Activated naive CD4-positive, alpha-beta T cell treated with anti-CD3 and anti-CD28 coated beads for 36 hours (primary cell): ENCODE results near the gene INTS15. TPM values are rescaled to one million over a fixed set of nuclear protein-coding genes. Genes with fewer than 3 reads are reported as not detected.

ENCODE experiments used
- CTCF ChIA-PET: fragments of 350-600 bp; sonication (Branson Sonifier 250); formaldehyde crosslinking; loops from one replicate; lab custom pipeline; 2021; ENCODE audit warnings: antibody characterized with exemption; lab: Charles Lee
- DNase-seq: peaks from one replicate; pipeline ENCODE4 v3.0.0-alpha.2; 2020
- H3K27ac Mint-ChIP-seq: one replicate; pipeline ENCODE4 v1.8.0; 2021; ENCODE audit warnings: mild to moderate bottlenecking, mixed read lengths
- H3K27me3 Mint-ChIP-seq: one replicate; pipeline ENCODE4 v1.8.0; 2021; ENCODE audit warnings: low read depth, mixed read lengths
- H3K36me3 Mint-ChIP-seq: one replicate; pipeline ENCODE4 v1.8.0; 2021; ENCODE audit warnings: low read depth, mixed read lengths
- H3K4me1 Mint-ChIP-seq: one replicate; pipeline ENCODE4 v1.8.0; 2021; ENCODE audit warnings: low read depth, mixed read lengths
- H3K4me3 Mint-ChIP-seq: one replicate; pipeline ENCODE4 v1.8.0; 2021; ENCODE audit warnings: mild to moderate bottlenecking, moderate library complexity, mixed read lengths
- H3K9me3 Mint-ChIP-seq: one replicate; pipeline ENCODE4 v1.8.0; 2021; ENCODE audit warnings: mixed read lengths
- intact Hi-C: fragments of 100-400 bp; cut with micrococcal nuclease; formaldehyde crosslinking; loops from one replicate; pipeline ENCODE4 v1.15.1; 2023
- total RNA-seq, 2 experiments: library from RNA; stranded (reverse); gene quantifications; one replicate each; pipeline ENCODE4 v1.2.3, GENCODE V29; 2021

INTS15 gene
- total RNA-seq, 2 experiments from 2014 or later, result 24.9 to 27.5 TPM

GRCh38 chr7:6608794-6609193 is 19.0 kb downstream of the INTS15 start:
- no peaks in the 10 kb centered on the region for H3K9me3 Mint-ChIP-seq
- CTCF ChIA-PET, result no interaction called here

DNA sequence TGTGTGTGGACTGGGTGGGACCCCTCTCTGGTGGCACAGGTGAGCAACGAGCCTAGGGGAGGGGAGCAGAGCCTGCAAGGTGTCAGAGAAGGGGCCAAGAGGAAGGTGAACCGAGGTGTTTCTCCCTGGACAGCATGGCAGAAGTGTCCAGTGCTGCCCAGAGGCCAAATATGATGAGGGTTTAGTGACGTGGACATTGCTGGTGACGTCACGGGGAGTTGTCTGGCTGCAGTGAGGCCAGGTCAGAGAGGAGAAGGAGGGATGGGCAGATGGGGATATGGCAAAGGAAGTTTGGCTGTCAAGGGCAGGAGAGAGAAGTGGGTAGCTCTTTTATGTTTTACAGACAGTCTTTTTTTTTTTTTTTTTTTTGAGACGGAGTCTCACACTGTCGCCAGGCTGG is 23.0 kb downstream of the INTS15 start:
- Mint-ChIP-seq H3K27ac (peak overlapping the region; percentile 44), H3K9me3 (no peaks in the 10 kb centered on the region), H3K27me3 (peaks cover 4% of the 10 kb centered on the region), H3K4me1 (peaks cover 3% of the 10 kb centered on the region), H3K36me3 (no peaks in the 10 kb centered on the region), H3K4me3 (no peak overlapping the region)
- DNase-seq, result no peak
- CTCF ChIA-PET, result interaction anchor here (1.2 to 1.5 kb wide), 2 partner anchors 9 to 12 kb away, joined by 4 to 6 read pairs; no protein-coding TSS in a partner anchor
- intact Hi-C loops, result no loop called here

More at GRCh38 chr7:6608794-6609193, 19.0 kb downstream of the INTS15 start:
- Mint-ChIP-seq H3K4me3 (no peak overlapping the region), H3K27ac (no peak overlapping the region), H3K36me3 (peaks cover 13% of the 10 kb centered on the region), H3K4me1 (peaks cover 2% of the 10 kb centered on the region), H3K27me3 (peaks cover 1% of the 10 kb centered on the region)
- DNase-seq, result no peak
- intact Hi-C loops, result no loop called here

DNA sequence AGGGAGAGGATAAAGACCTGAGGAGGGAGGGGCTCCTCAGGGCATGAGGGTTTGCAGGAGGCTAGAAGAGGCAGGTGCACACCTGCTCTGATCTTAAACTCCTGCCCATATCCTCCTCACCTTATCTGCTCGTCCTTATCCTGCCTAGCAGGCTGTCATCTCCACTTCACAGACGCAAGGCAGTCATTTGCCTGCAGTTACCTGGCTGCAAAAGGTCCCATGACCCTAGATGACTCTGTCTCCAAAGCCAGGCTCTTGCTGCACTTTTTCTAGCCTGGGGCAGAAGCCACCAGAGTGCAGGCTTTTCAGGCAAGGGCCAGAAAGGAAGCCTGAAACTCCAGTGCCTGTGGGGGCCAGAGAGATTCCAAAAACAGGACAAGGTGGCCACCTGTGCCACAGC is 23.9 kb downstream of the INTS15 start:
- Mint-ChIP-seq H3K4me1 (peaks cover 6% of the 10 kb centered on the region), H3K27me3 (peaks cover 4% of the 10 kb centered on the region), H3K9me3 (no peaks in the 10 kb centered on the region), H3K27ac (no peak overlapping the region), H3K4me3 (no peak overlapping the region), H3K36me3 (no peaks in the 10 kb centered on the region)
- CTCF ChIA-PET, result no interaction called here
- no peak for DNase-seq
- intact Hi-C loops, result no loop called here

DNA sequence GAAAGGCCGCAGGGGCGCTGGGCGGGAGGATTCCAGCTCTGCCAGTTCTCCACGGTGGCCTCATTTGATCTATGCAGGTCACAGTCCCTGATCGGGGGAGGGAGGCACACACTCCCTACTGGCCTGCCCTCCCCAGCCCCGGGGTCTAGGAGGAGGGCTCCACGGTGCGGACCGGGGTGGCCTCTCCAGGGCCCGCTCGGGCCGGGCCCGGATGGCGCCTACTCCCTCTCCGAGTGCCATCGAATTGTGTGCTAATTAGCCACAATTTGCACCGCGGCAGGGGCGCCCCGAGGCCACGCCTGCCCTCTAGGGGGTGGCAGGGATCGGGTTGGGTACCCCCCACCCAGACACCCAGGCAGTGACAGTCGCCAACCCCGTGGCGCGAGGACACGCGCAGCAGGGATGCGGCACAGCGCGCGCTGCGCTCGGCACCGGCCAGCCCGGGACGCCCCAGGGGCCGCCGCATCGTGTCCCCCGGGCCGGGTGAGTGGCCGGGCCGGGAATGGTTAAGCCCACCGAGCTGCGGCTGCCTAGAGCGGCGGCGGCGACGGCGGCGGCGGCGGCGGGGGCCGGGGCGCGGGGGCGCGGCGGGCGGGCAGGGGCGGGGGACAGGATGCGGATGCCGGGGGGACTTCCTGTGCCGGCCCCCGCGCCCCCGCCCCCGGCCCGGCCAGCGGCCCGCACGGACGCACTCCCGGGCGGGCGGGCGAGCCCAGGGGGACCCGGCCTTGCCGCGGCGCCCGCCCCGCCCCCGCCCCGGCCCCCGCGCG is 25.3 kb downstream of the INTS15 start, which contains the start of gene ZNF853:
TSS of gene ZNF853 (plus strand) at position 658 of the 770 bp plus-strand sequence. CDS start 565 bp downstream, outside the sequence.
- Mint-ChIP-seq H3K4me3 (peak within 1 kb of the TSS; percentile 65), H3K9me3 (no peaks in the 10 kb centered on the region), H3K27ac (no peak within 1 kb of the TSS), H3K36me3 (no peaks in the 10 kb centered on the region), H3K4me1 (peaks cover 14% of the 10 kb centered on the region), H3K27me3 (peaks cover 4% of the 10 kb centered on the region)
- peak; percentile 22 for DNase-seq
- CTCF ChIA-PET, result no interaction called here
- intact Hi-C loops, result no loop called here

DNA sequence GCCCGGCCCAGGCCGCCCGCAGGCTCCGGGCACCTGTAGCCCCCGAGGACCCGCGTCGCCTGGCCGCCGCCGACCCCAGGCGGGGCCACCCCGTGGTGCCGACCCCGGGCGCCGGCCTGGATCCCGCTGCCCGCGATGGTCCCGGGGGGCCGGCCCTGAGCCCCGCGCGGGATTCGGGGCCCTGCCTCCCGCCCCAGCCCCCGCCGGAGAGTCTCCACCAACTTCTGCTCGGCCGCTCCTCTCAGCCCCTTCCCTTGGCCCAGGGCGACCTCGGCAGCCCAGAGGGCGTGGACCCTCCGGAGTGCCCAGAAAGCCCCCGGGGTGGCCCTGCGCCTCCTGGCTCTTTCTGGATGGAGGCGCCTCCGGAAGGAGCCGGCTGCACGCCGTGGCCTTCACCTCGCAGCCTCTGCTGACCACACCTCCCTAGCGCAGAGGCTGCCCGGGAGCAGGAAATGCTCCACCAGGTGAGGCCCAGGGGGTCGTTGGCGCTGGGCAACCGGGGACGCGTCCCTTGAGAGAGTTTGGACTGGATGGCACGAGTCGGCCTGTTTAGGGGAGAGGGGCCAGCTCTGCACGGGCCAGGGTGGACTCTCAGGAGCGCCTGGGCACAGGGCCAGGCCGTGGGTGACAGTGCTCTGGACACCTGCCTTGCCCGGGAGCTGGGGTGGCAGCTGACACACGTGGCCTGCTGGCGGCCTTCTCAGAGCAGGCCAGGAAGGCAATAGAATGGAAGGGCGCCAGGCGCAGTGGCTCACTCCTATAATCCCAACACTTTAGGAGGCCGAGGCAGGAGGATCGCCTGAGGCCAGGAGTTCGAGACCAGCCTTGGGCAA is 26.1 kb downstream of the INTS15 start:
- no peaks in the 10 kb centered on the region for H3K9me3 Mint-ChIP-seq
- peaks cover 16% of the 10 kb centered on the region for H3K4me1 Mint-ChIP-seq
- peaks cover 4% of the 10 kb centered on the region for H3K27me3 Mint-ChIP-seq
- DNase-seq, result no peak
- intact Hi-C loops, result no loop called here
- peak overlapping the region; percentile 42 for H3K4me3 Mint-ChIP-seq
- no peaks in the 10 kb centered on the region for H3K36me3 Mint-ChIP-seq
- CTCF ChIA-PET, result interaction anchor here (0.6 to 0.9 kb wide), 2 partner anchors 44 to 47 kb away, joined by 3 read pairs; no protein-coding TSS in a partner anchor
- no peak overlapping the region for H3K27ac Mint-ChIP-seq

DNA sequence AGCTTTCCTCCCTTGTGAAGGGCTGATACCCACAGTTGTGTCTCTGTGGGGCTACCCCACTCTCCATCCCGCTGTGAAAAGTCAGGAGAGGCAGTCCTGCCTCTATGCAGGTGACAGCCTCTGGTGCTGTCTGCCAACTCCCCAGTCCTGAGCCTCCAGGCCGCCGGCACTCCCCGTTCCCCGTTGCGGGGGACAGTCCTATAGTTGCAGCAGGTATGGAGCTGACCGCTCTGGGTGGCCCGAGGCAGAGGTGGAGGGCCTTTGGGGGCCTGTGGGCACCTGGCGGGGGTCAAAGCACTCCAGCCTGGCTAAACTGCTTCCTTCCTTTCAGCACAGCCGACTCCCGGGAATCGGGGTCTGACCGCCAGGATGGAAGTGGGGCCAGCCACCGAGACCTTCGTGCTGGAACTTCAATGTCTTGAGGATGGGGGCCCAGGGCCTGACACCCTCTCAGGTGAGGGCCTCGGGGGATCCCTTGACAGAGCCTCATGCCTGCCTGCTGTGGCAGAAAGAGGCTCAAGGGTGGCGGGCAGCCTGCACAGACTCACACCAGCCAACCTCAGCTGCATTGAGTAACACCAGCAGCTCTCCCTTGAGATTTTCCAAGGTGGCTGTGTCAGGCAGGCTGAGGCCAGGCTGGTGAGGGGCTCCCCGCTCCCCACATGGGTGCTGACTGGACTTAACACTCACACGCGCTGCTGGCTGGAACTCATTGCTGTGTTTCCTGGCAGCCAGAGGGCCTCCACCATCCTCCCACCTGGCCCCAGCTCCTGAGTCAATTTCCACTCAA is 27.2 kb downstream of the INTS15 start:
- H3K27ac Mint-ChIP-seq, result no peak overlapping the region
- peaks cover 4% of the 10 kb centered on the region for H3K36me3 Mint-ChIP-seq
- peaks cover 4% of the 10 kb centered on the region for H3K27me3 Mint-ChIP-seq
- CTCF ChIA-PET, result interaction anchor here (0.6 to 0.9 kb wide), 2 partner anchors 46 to 66 kb away, joined by 3 to 5 read pairs; no protein-coding TSS in a partner anchor
- peaks cover 24% of the 10 kb centered on the region for H3K4me1 Mint-ChIP-seq
- no peak for DNase-seq
- peak overlapping the region; percentile 41 for H3K4me3 Mint-ChIP-seq
- intact Hi-C loops, result no loop called here
- H3K9me3 Mint-ChIP-seq, result no peaks in the 10 kb centered on the region

DNA sequence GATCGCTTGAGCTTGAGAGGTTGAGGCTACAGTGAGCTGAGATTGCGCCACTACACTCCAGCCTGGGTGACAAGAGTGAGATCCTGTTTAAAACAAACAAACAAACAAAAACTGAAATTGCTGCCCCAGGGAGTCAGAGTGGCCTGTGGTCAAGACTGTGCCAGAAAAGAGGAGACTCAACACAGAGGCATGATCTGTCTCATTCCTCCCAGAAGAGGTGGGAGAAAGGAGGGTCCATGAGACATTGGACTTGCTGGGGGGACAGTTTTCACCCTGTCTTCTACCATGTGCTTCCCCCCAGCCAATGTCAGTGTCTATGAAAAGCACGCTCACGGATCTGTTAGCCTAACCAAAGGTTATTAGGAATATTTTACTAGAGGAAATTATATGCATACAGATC is 28.8 kb downstream of the INTS15 start:
- Mint-ChIP-seq H3K4me3 (no peak overlapping the region), H3K27ac (no peak overlapping the region), H3K36me3 (peaks cover 4% of the 10 kb centered on the region), H3K4me1 (peaks cover 29% of the 10 kb centered on the region), H3K9me3 (no peaks in the 10 kb centered on the region), H3K27me3 (peaks cover 4% of the 10 kb centered on the region)
- no peak for DNase-seq
- intact Hi-C loops, result no loop called here
- CTCF ChIA-PET, result no interaction called here

GRCh38 chr7:6619961-6620360 is 30.1 kb downstream of the INTS15 start:
- peaks cover 4% of the 10 kb centered on the region for H3K36me3 Mint-ChIP-seq
- no peak for DNase-seq
- H3K27me3 Mint-ChIP-seq, result no peaks in the 10 kb centered on the region
- H3K27ac Mint-ChIP-seq, result no peak overlapping the region
- peaks cover 34% of the 10 kb centered on the region for H3K4me1 Mint-ChIP-seq
- CTCF ChIA-PET, result no interaction called here
- intact Hi-C loops, result no loop called here
- H3K4me3 Mint-ChIP-seq, result no peak overlapping the region
- H3K9me3 Mint-ChIP-seq, result no peaks in the 10 kb centered on the region

DNA sequence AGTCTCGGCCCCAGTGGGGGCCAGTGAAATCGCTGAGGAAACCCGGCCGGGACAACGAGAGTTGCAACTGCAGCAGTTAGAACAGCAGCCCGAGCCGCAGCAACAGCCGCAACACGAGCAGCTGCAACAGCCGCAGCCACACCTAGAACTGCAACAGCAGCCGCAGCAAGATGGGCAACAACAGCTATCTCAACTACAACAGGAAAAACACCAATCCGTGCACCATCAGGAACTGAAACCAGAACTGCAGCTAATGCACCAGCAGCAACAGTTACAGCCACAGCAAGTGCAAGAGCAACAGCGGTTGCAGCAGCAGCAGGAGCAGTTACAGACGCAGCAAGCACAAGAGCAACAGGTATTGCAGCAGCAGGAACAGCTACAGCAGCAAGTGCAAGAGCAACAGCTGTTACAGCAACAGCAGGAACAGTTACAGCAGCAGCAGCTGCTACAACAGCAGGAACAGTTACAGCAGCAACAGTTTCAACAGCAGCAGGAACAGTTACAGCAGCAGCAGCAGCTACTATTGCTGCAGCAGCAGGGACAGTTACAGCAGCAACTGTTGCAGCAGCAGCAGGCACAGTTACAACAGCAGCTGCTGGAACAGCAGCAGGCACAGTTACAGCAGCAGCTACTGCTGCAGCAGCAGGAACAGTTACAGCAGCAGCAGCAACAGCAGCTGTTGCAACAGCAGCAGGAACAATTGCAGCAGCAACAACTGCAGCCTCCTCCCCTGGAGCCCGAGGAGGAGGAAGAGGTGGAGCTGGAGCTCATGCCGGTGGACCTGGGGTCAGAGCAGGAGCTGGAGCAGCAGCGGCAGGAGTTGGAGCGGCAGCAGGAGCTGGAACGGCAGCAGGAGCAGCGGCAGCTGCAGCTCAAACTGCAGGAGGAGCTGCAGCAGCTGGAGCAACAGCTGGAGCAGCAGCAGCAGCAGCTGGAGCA is 31.6 kb downstream of the INTS15 start:
- no peak overlapping the region for H3K27ac Mint-ChIP-seq
- no peak for DNase-seq
- no peak overlapping the region for H3K4me3 Mint-ChIP-seq
- H3K36me3 Mint-ChIP-seq, result peaks cover 4% of the 10 kb centered on the region
- intact Hi-C loops, result no loop called here
- H3K4me1 Mint-ChIP-seq, result peaks cover 34% of the 10 kb centered on the region
- CTCF ChIA-PET, result interaction anchor here (1.1 kb wide), 1 partner anchor 47 kb away, joined by 3 read pairs; no protein-coding TSS in a partner anchor
- no peaks in the 10 kb centered on the region for H3K27me3 Mint-ChIP-seq
- no peaks in the 10 kb centered on the region for H3K9me3 Mint-ChIP-seq

GRCh38 chr7:6622134-6622710 is 32.4 kb downstream of the INTS15 start:
- DNase-seq, result no peak
- no peak overlapping the region for H3K27ac Mint-ChIP-seq
- H3K27me3 Mint-ChIP-seq, result no peaks in the 10 kb centered on the region
- intact Hi-C loops, result no loop called here
- peaks cover 34% of the 10 kb centered on the region for H3K4me1 Mint-ChIP-seq
- no peaks in the 10 kb centered on the region for H3K9me3 Mint-ChIP-seq
- CTCF ChIA-PET, result no interaction called here
- peaks cover 4% of the 10 kb centered on the region for H3K36me3 Mint-ChIP-seq
- H3K4me3 Mint-ChIP-seq, result no peak overlapping the region
